SJSA1 (cell line): Measurements from ENCODE around the gene FCMR. TPM values are rescaled to one million over a fixed set of nuclear protein-coding genes. Genes with fewer than 3 reads are reported as not detected.

Source experiments
- DNase-seq, 2 experiments: peaks; one replicate each; pipeline ENCODE4 v3.0.0-alpha.2; 2015 to 2020; ENCODE audit warnings: low spot score in 2 of 2, low read depth in 1 of 2
- H3K27ac ChIP-seq: fragments of 250-450 bp; sonication (Bioruptor Pico); 2 replicates; pipeline ENCODE4 v1.5.1; 2020; ENCODE audit warnings: mild to moderate bottlenecking, moderate library complexity
- H3K27me3 ChIP-seq: fragments of 250-450 bp; sonication (Bioruptor Pico); replicated peaks from 2 replicates; pipeline ENCODE4 v1.5.1; 2020; ENCODE audit warnings: mild to moderate bottlenecking, moderate library complexity
- H3K36me3 ChIP-seq: fragments of 250-450 bp; sonication (Bioruptor Pico); 2 replicates; pipeline ENCODE4 v1.5.1; 2020; ENCODE audit warnings: mild to moderate bottlenecking
- H3K4me1 ChIP-seq: fragments of 250-450 bp; sonication (Bioruptor Pico); replicated peaks from 2 replicates; pipeline ENCODE4 v1.6.1; 2021; ENCODE audit warnings: mild to moderate bottlenecking
- H3K4me3 ChIP-seq: fragments of 250-450 bp; sonication (Bioruptor Pico); 2 replicates; pipeline ENCODE4 v1.5.1; 2020; ENCODE audit warnings: mild to moderate bottlenecking
- H3K9me3 ChIP-seq: fragments of 250-450 bp; sonication (Bioruptor Pico); replicated peaks from 2 replicates; pipeline ENCODE4 v1.5.1; 2020; ENCODE audit warnings: mild to moderate bottlenecking
- total RNA-seq: library from RNA; depleted of rRNA; stranded (reverse); fragments of >200 nt; shearing (Covaris generic); gene quantifications from 2 replicates; pipeline ENCODE4 v1.2.3, GENCODE V29; 2014

Gene FCMR
- total RNA-seq, 1 experiment from 2014 or later, result 2.0 TPM

GRCh38 chr1:206882555-206882954 is 39.2 kb downstream of the FCMR start:
- DNase-seq, result no peak
- Histone ChIP-seq H3K27me3 (no peaks in the 10 kb centered on the region), H3K9me3 (peaks cover 8% of the 10 kb centered on the region)

GRCh38 chr1:206880314-206880713 is 41.4 kb downstream of the FCMR start:
- Histone ChIP-seq H3K27me3 (no peaks in the 10 kb centered on the region), H3K9me3 (peaks cover 8% of the 10 kb centered on the region), H3K4me3 (no peak overlapping the region), H3K4me1 (no peaks in the 10 kb centered on the region), H3K27ac (no peak overlapping the region), H3K36me3 (no peaks in the 10 kb centered on the region)
- DNase-seq, result no peak

More at GRCh38 chr1:206882555-206882954, 39.2 kb downstream of the FCMR start:
- H3K27ac ChIP-seq, result no peak overlapping the region
- peaks cover 9% of the 10 kb centered on the region for H3K4me1 ChIP-seq
- no peaks in the 10 kb centered on the region for H3K36me3 ChIP-seq
- no peak overlapping the region for H3K4me3 ChIP-seq

GRCh38 chr1:206878456-206878855 is 43.3 kb downstream of the FCMR start:
- Histone ChIP-seq H3K36me3 (no peaks in the 10 kb centered on the region), H3K4me3 (no peak overlapping the region), H3K4me1 (no peaks in the 10 kb centered on the region), H3K27ac (no peak overlapping the region), H3K9me3 (peaks cover 8% of the 10 kb centered on the region), H3K27me3 (no peaks in the 10 kb centered on the region)
- DNase-seq, result no peak

DNA sequence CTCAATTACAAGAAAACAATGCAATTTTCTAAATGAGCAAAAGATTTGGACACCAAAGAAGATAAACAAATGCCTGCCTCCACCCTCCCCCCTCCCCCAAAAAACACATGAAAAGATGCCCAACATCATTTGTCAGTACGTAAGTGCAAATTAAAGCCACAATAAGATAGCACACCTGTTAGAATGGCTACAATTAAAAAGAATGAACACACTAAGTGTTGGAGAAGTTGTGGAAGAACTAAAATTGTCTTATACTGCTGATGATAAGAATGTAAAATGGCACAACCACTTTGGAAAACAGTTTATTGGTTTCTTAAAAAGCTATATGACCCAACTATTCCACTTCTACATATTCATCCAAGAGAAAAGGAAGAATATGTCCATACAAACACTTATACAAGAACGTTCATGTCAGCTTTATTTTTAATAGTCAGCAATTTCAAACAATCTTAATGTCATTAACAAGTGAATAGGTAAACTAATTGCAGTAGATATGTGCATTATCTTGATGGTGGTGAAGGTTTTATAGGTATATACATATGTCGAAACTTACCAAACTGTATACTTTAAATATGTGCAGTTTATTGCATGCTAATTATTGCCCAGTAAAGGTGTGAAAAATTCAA is 45.9 kb downstream of the FCMR start:
- no peaks in the 10 kb centered on the region for H3K36me3 ChIP-seq
- peaks cover 8% of the 10 kb centered on the region for H3K9me3 ChIP-seq
- DNase-seq, result no peak
- no peak overlapping the region for H3K4me3 ChIP-seq
- no peak overlapping the region for H3K27ac ChIP-seq
- peaks cover 17% of the 10 kb centered on the region for H3K4me1 ChIP-seq
- no peaks in the 10 kb centered on the region for H3K27me3 ChIP-seq

- Histone ChIP-seq H3K36me3 (no peaks in the 10 kb centered on the region), H3K4me1 (peaks cover 20% of the 10 kb centered on the region), H3K4me3 (no peak overlapping the region), H3K27me3 (no peaks in the 10 kb centered on the region), H3K9me3 (peaks cover 8% of the 10 kb centered on the region), H3K27ac (no peak overlapping the region)
- peak in 1 of 2 experiments; percentile 5 for DNase-seq
Measured at GRCh38 chr1:206873603-206874188, 48.0 kb downstream of the FCMR start.

GRCh38 chr1:206872139-206872538 is 49.6 kb downstream of the FCMR start:
- Histone ChIP-seq H3K4me3 (no peak overlapping the region), H3K27ac (no peak overlapping the region), H3K27me3 (no peaks in the 10 kb centered on the region), H3K36me3 (no peaks in the 10 kb centered on the region), H3K9me3 (no peaks in the 10 kb centered on the region), H3K4me1 (peaks cover 20% of the 10 kb centered on the region)
- DNase-seq, result no peak

- no peak overlapping the region for H3K27ac ChIP-seq
- H3K27me3 ChIP-seq, result no peaks in the 10 kb centered on the region
- H3K36me3 ChIP-seq, result no peaks in the 10 kb centered on the region
- DNase-seq, result no peak
- H3K4me3 ChIP-seq, result no peak overlapping the region
- peaks cover 39% of the 10 kb centered on the region for H3K4me1 ChIP-seq
- H3K9me3 ChIP-seq, result no peaks in the 10 kb centered on the region
Measured at GRCh38 chr1:206868264-206868663, 53.5 kb downstream of the FCMR start.

GRCh38 chr1:206867716-206868115 is 54.0 kb downstream of the FCMR start:
- H3K36me3 ChIP-seq, result no peaks in the 10 kb centered on the region
- no peak overlapping the region for H3K4me3 ChIP-seq
- H3K4me1 ChIP-seq, result peaks cover 39% of the 10 kb centered on the region
- no peaks in the 10 kb centered on the region for H3K27me3 ChIP-seq
- no peaks in the 10 kb centered on the region for H3K9me3 ChIP-seq
- no peak for DNase-seq
- H3K27ac ChIP-seq, result no peak overlapping the region

DNA sequence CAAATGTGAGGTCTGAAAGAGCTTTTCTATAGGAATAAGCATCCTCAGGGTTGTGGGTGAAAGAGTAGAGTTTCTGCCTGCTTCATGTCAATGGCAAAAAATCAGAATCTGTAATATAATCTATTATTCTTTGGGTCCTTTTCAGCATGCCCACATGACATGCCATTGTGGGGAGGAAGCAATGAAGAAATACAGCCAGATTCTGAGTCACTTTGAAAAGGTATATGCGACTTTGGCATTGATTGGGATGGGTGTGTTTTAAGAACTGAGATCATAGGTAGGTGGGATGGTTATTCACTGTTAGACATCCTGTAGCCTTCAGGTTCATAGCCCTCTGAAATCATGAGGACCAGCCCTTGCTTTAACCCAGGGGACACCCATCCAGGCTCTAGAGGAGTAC is 54.5 kb downstream of the FCMR start:
- H3K27me3 ChIP-seq, result no peaks in the 10 kb centered on the region
- no peak overlapping the region for H3K4me3 ChIP-seq
- H3K27ac ChIP-seq, result no peak overlapping the region
- no peak for DNase-seq
- peaks cover 36% of the 10 kb centered on the region for H3K4me1 ChIP-seq
- H3K36me3 ChIP-seq, result no peaks in the 10 kb centered on the region
- no peaks in the 10 kb centered on the region for H3K9me3 ChIP-seq

DNA sequence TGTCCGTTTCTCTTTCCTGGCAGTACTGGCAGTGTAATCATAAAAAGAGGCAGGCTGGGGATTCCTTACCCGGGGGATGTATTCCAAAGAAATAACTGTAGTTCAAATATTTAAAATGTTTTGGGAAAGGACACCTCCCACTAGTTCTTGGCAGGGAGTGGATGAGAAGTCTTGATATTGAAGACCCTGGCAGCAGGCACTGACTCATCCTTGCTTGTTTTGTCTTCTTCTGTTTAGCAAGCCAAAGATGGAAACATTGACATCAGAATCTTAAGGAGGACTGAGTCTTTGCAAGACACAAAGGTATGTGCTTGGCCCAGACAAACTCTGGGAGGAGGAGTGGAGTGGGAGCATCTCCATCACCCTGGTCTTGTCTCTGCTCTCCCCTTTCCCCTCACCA is 55.7 kb downstream of the FCMR start:
- H3K4me1 ChIP-seq, result peaks cover 24% of the 10 kb centered on the region
- no peaks in the 10 kb centered on the region for H3K36me3 ChIP-seq
- H3K4me3 ChIP-seq, result no peak overlapping the region
- peak; percentile 66 to 79 for DNase-seq
- peak overlapping the region; percentile 71 for H3K27ac ChIP-seq
- no peaks in the 10 kb centered on the region for H3K9me3 ChIP-seq
- H3K27me3 ChIP-seq, result 0 out of 2 replicates have a peak, but pooled peaks cover 3% of the 10 kb centered on the region

GRCh38 chr1:206864939-206865671 is 56.6 kb downstream of the FCMR start, which contains the start of gene IL20:
Gene IL20, plus strand, starts transcription at chr1:206865623. Its CDS starts 230 bp downstream, at chr1:206865853.
- H3K9me3 ChIP-seq, result no peaks in the 10 kb centered on the region
- peak within 1 kb of the TSS; percentile 71 for H3K27ac ChIP-seq
- H3K4me3 ChIP-seq, result no peak within 1 kb of the TSS
- no peaks in the 10 kb centered on the region for H3K36me3 ChIP-seq
- H3K4me1 ChIP-seq, result peaks cover 19% of the 10 kb centered on the region
- peak; percentile 63 to 85 for DNase-seq
- 0 out of 2 replicates have a peak, but pooled peaks cover 3% of the 10 kb centered on the region for H3K27me3 ChIP-seq

GRCh38 chr1:206863266-206863665 is 58.5 kb downstream of the FCMR start:
- peak in 1 of 2 experiments; percentile 1 for DNase-seq

DNA sequence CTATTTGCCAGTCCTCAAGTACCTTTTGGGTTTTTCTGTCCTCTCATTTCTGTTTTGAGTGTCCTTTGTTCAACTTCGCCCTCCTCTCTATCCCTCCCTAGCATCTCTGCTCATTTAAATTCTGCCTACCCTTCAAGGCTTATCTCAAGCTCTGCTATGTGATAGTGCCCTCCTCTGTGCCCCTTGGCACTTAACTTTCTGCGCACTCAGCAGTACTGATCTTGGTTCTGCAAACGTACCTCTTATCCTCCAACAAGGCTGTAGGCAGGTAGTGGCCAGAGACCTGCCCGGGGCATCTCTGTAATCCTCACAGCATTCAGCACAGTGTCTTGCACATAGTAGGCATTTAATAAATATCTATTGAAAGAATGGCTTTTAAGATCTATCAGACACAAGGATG is 61.6 kb downstream of the FCMR start:
- Histone ChIP-seq H3K4me1 (peaks cover 6% of the 10 kb centered on the region), H3K4me3 (no peak overlapping the region), H3K36me3 (no peaks in the 10 kb centered on the region), H3K27ac (no peak overlapping the region), H3K27me3 (0 out of 2 replicates have a peak, but pooled peaks cover 3% of the 10 kb centered on the region), H3K9me3 (no peaks in the 10 kb centered on the region)
- DNase-seq, result peak in 1 of 2 experiments; percentile 22

More at GRCh38 chr1:206863266-206863665, 58.5 kb downstream of the FCMR start:
- H3K36me3 ChIP-seq, result no peaks in the 10 kb centered on the region
- H3K4me3 ChIP-seq, result no peak overlapping the region
- no peak overlapping the region for H3K27ac ChIP-seq
- H3K27me3 ChIP-seq, result 0 out of 2 replicates have a peak, but pooled peaks cover 3% of the 10 kb centered on the region
- H3K9me3 ChIP-seq, result no peaks in the 10 kb centered on the region
- H3K4me1 ChIP-seq, result peaks cover 19% of the 10 kb centered on the region

DNA sequence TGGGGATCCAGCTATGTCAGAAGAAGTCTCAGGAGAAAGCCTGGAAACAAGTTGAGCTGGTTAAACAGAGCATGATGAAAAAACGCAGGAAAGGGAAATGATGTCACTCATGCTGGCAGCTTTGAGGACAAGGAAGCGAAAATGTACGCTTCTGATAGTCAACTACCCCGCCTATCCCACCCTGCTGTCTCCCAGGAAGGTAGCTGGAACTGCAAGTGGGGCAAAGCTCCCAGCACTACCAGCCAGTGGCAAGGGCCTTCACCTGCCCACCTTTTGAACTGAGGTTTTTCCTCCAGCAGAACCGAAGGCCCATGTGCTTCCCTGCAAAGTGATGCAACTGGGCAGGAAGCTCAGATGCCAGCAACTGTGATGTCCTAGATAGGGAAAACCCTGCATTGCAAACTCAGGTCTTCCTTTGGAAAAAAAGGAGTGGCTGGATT is 62.6 kb downstream of the FCMR start:
- no peaks in the 10 kb centered on the region for H3K9me3 ChIP-seq
- H3K27me3 ChIP-seq, result 0 out of 2 replicates have a peak, but pooled peaks cover 3% of the 10 kb centered on the region
- no peak overlapping the region for H3K4me3 ChIP-seq
- no peak overlapping the region for H3K27ac ChIP-seq
- peak in 1 of 2 experiments; percentile 15 for DNase-seq
- H3K36me3 ChIP-seq, result no peaks in the 10 kb centered on the region
- H3K4me1 ChIP-seq, result peaks cover 11% of the 10 kb centered on the region
